PC-3 (cell line): ENCODE measurements around the gene DLG2. TPM values are rescaled to one million over a fixed set of nuclear protein-coding genes. Genes with fewer than 3 reads are reported as not detected.

Experiments
- ATAC-seq: fragments of 200-7000 bp; cut with Tn5 transposase; 2 replicates; pipeline ENCODE4 v1.9.1; 2020; ENCODE audit warnings: mild to moderate bottlenecking, moderate library complexity
- BruUV-seq: library from RNA; stranded (reverse); fragments of 400-500 nt; replicated peaks from 2 replicates; lab custom pipeline; 2021; lab: Mats Ljungman, UMichigan
- CTCF ChIA-PET: fragments of 300-600 bp; sonication (Branson Sonifier 250); formaldehyde crosslinking; loops from one replicate; lab custom pipeline; 2022; ENCODE audit warnings: antibody characterized with exemption; lab: Charles Lee
- POLR2A ChIA-PET: fragments of 300-600 bp; sonication (Branson Sonifier 250); formaldehyde crosslinking; loops from one replicate; lab custom pipeline; 2022; ENCODE audit warnings: antibody characterized with exemption; ENCODE audit not compliant: unreplicated experiment; lab: Charles Lee
- DNase-seq: peaks from one replicate; pipeline ENCODE4 v3.0.0-alpha.2; 2015
- H2AFZ ChIP-seq: fragments of 300-600 bp; sonication (generic); 2 replicates; pipeline ENCODE4 v1.6.0; 2016; ENCODE audit warnings: antibody characterized with exemption, low read length
- H3F3A ChIP-seq: fragments of 300-600 bp; sonication (generic); one replicate; pipeline ENCODE4 v1.6.0; 2017; ENCODE audit warnings: antibody characterized with exemption, low read length, control low read depth, mild to moderate bottlenecking; ENCODE audit not compliant: unreplicated experiment
- H3K27ac ChIP-seq: fragments of 300-600 bp; sonication (generic); 2 replicates; pipeline ENCODE4 v1.5.1; 2016; ENCODE audit warnings: mild to moderate bottlenecking, low read length
- H3K27me3 ChIP-seq: fragments of 300-600 bp; sonication (generic); 2 replicates; pipeline ENCODE4 v1.6.1; 2016; ENCODE audit warnings: low read length, mixed read lengths
- H3K36me3 ChIP-seq: fragments of 300-600 bp; sonication (generic); 2 replicates; pipeline ENCODE4 v1.6.1; 2016; ENCODE audit warnings: low read depth, mixed run types, low read length, mixed read lengths
- H3K4me1 ChIP-seq: fragments of 300-600 bp; sonication (generic); 2 replicates; pipeline ENCODE4 v1.5.1; 2016; ENCODE audit warnings: low read length; ENCODE audit not compliant: insufficient read depth
- H3K4me2 ChIP-seq: fragments of 300-600 bp; sonication (generic); 2 replicates; pipeline ENCODE4 v1.6.0; 2016; ENCODE audit warnings: low read length
- H3K4me3 ChIP-seq: fragments of 300-600 bp; sonication (generic); 2 replicates; pipeline ENCODE4 v1.5.1; 2016; ENCODE audit warnings: mild to moderate bottlenecking, low read length, mixed read lengths
- H3K79me2 ChIP-seq: fragments of 300-600 bp; sonication (generic); 2 replicates; pipeline ENCODE4 v1.6.1; 2017; ENCODE audit warnings: low read length, mixed read lengths
- H3K9ac ChIP-seq: fragments of 300-600 bp; sonication (generic); 2 replicates; pipeline ENCODE4 v1.6.0; 2016; ENCODE audit warnings: mild to moderate bottlenecking, low read length
- H3K9me2 ChIP-seq: fragments of 300-600 bp; sonication (generic); replicated peaks from 2 replicates; pipeline ENCODE4 v1.6.1; 2016; ENCODE audit warnings: mixed run types, low read length, mixed read lengths
- H3K9me3 ChIP-seq: fragments of 300-600 bp; sonication (generic); 2 replicates; pipeline ENCODE4 v1.6.1; 2016; ENCODE audit warnings: low read length, mixed read lengths
- H4K20me1 ChIP-seq: fragments of 300-600 bp; sonication (generic); 2 replicates; pipeline ENCODE4 v1.6.1; 2016; ENCODE audit warnings: low read length, mixed read lengths
- CTCF ChIP-seq: fragments of 300-600 bp; sonication (generic); conservative IDR thresholded peaks from 2 replicates; pipeline ENCODE4 v1.5.1; 2017; ENCODE audit warnings: antibody characterized with exemption, low read depth, mild to moderate bottlenecking, low read length
- EZH2 ChIP-seq: fragments of 300-600 bp; sonication (generic); IDR thresholded peaks from one replicate; pipeline ENCODE4 v1.6.1; 2017; ENCODE audit warnings: antibody characterized with exemption, mild to moderate bottlenecking, low read length; ENCODE audit not compliant: unreplicated experiment
- EZH2phosphoT487 ChIP-seq: fragments of 300-600 bp; sonication (generic); IDR thresholded peaks from 2 replicates; pipeline ENCODE4 v1.6.1; 2018; ENCODE audit warnings: mild to moderate bottlenecking, antibody characterized with exemption, low read length, borderline replicate concordance
- intact Hi-C: fragments of 100-400 bp; cut with micrococcal nuclease; formaldehyde crosslinking; loops from 2 replicates; pipeline ENCODE4 v1.9.0; 2023
- total RNA-seq: library from RNA; depleted of rRNA; stranded (reverse); fragments of >200 nt; gene quantifications from 2 replicates; pipeline ENCODE4 v1.2.3, GENCODE V29; 2014

The DLG2 gene
- total RNA-seq, 1 experiment from 2014 or later, result 0.58 TPM

GRCh38 chr11:84923489-84923888 lies 703.7 kb downstream of the DLG2 start:
- H3K4me2 ChIP-seq, result peak overlapping the region; percentile 52; the same call in 1 of the 2 replicates
- H3K9ac ChIP-seq, result no peak overlapping the region
- H3K9me2 ChIP-seq, result no peaks in the 10 kb centered on the region
- no peak overlapping the region for H2AFZ ChIP-seq
- H3K27ac ChIP-seq, result no peak overlapping the region
- H3K9me3 ChIP-seq, result no peaks in the 10 kb centered on the region
- ChIA-PET CTCF (interaction anchor here (0.6 kb wide), 1 partner anchor 155 kb away, joined by 5 read pairs; no protein-coding TSS in a partner anchor), POLR2A (interaction anchor here (0.6 kb wide), 2 partner anchors 23 to 500 kb away, joined by 3 to 7 read pairs; no protein-coding TSS in a partner anchor)
- TF ChIP-seq EZH2phosphoT487 (no peak), EZH2 (no peak), CTCF (no peak)
- no peaks in the 10 kb centered on the region for H3F3A ChIP-seq
- H3K36me3 ChIP-seq, result no peaks in the 10 kb centered on the region
- no peak overlapping the region for H3K4me3 ChIP-seq
- H3K4me1 ChIP-seq, result no peaks in the 10 kb centered on the region
- H3K27me3 ChIP-seq, result peaks cover 41% of the 10 kb centered on the region
- H4K20me1 ChIP-seq, result no peaks in the 10 kb centered on the region
- intact Hi-C loops, result no loop called here
- no peaks in the 10 kb centered on the region for H3K79me2 ChIP-seq
- DNase-seq (no peak), ATAC-seq (no peak)
- no TSS peak for BruUV-seq

- ChIA-PET CTCF (interaction anchor here (0.6 kb wide), 1 partner anchor 156 kb away, joined by 5 read pairs; no protein-coding TSS in a partner anchor), POLR2A (no interaction called here)
- intact Hi-C loops, result no loop called here
- Histone ChIP-seq H3K4me3 (peak overlapping the region; percentile 15; the same call in 1 of the 2 replicates), H3K4me2 (peak overlapping the region; percentile 52), H3F3A (no peaks in the 10 kb centered on the region), H3K9me2 (no peaks in the 10 kb centered on the region), H3K27me3 (peaks cover 41% of the 10 kb centered on the region), H3K4me1 (no peaks in the 10 kb centered on the region), H3K9me3 (no peaks in the 10 kb centered on the region), H3K27ac (no peak overlapping the region), H3K79me2 (no peaks in the 10 kb centered on the region), H2AFZ (peak overlapping the region; percentile 49), H4K20me1 (no peaks in the 10 kb centered on the region), H3K9ac (no peak overlapping the region), H3K36me3 (no peaks in the 10 kb centered on the region)
- no peak for DNase-seq
- peak; percentile 50 for ATAC-seq
- no TSS peak for BruUV-seq
- TF ChIP-seq EZH2, result no peak
- TF ChIP-seq CTCF, result no peak
- TF ChIP-seq EZH2phosphoT487, result no peak
These were observed 704.3 kb downstream of the DLG2 start for GRCh38 chr11:84922836-84923235.

GRCh38 chr11:84922212-84922805 lies 704.8 kb downstream of the DLG2 start:
- Histone ChIP-seq H3K9me3 (no peaks in the 10 kb centered on the region), H2AFZ (peak overlapping the region; percentile 49), H3K4me2 (peak overlapping the region; percentile 52), H4K20me1 (no peaks in the 10 kb centered on the region), H3K79me2 (no peaks in the 10 kb centered on the region), H3K36me3 (no peaks in the 10 kb centered on the region), H3K4me1 (no peaks in the 10 kb centered on the region), H3K9me2 (no peaks in the 10 kb centered on the region), H3K4me3 (peak overlapping the region; percentile 15; the same call in 1 of the 2 replicates), H3F3A (no peaks in the 10 kb centered on the region), H3K27ac (no peak overlapping the region), H3K9ac (no peak overlapping the region), H3K27me3 (peaks cover 41% of the 10 kb centered on the region)
- TF ChIP-seq EZH2, result no peak
- TF ChIP-seq CTCF, result no peak
- no peak for TF ChIP-seq EZH2phosphoT487
- CTCF ChIA-PET, result no interaction called here
- POLR2A ChIA-PET, result no interaction called here
- no peak for ATAC-seq
- no peak for DNase-seq
- intact Hi-C loops, result no loop called here
- no TSS peak for BruUV-seq
